Skeletal muscle cell (primary cell): Measurements from ENCODE around the gene TNNT3.

Source experiments
- DNase-seq: peaks from one replicate; pipeline ENCODE4 v3.0.0-alpha.2; 2010; ENCODE audit warnings: low read depth
- H3K4me3 ChIP-seq: 2 replicates; pipeline ENCODE4 v1.5.1; 2011; ENCODE audit warnings: low read depth, mild to moderate bottlenecking, control low read depth, low read length, moderate library complexity

The TNNT3 gene

GRCh38 chr11:1978720-1979473 is 59.4 kb downstream of the TNNT3 start:
- no peak for DNase-seq
- H3K4me3 ChIP-seq = no peak overlapping the region

GRCh38 chr11:1979607-1980006 is 60.1 kb downstream of the TNNT3 start:
- H3K4me3 ChIP-seq = no peak overlapping the region
- DNase-seq = no peak

GRCh38 chr11:1982873-1983600 is 63.5 kb downstream of the TNNT3 start:
- DNase-seq = no peak
- no peak overlapping the region for H3K4me3 ChIP-seq

GRCh38 chr11:1983601-1983961 is 64.1 kb downstream of the TNNT3 start:
- no peak overlapping the region for H3K4me3 ChIP-seq
- no peak for DNase-seq

- DNase-seq = no peak
- no peak overlapping the region for H3K4me3 ChIP-seq
Observed at GRCh38 chr11:1987024-1987423, 67.5 kb downstream of the TNNT3 start.

GRCh38 chr11:1988174-1988573 is 68.7 kb downstream of the TNNT3 start:
- no peak overlapping the region for H3K4me3 ChIP-seq
- DNase-seq = no peak
